ENCODE results near the gene BORCS8. TPM values are rescaled to one million over a fixed set of nuclear protein-coding genes. Genes with fewer than 3 reads are reported as not detected.

Gene BORCS8
- total RNA-seq, 2 experiments from 2014 or later = 31.9 to 34.6 TPM

DNA sequence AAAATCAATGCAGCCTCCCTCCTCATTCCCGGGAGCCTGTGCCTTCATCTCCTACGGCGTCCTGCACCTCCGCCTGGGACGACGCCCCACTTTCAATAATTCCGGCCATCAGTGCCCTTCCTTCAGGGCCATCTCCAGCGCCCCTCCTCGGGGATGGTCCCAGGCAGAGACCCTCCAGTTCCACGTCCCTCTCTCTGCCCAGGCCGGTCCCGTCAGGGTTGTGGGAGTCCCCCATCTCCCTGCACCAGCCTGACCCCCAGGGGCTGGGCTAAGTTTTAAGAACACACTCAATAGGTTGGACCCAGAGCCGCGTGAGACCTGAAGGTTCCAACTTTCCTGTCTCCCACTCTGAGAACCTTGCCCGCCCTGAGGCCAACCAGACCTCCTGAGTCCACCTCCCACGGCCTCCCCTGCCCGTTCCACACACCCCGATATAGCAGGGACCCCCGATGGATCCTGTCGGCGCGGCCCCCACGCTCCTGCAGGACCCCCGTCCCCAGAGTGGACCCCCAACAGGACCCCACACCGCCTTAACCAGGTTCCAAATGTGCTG is 54.3 kb downstream of the BORCS8 start:
- ChIA-PET POLR2A (no interaction called here), CTCF (interaction anchor here (0.5 kb wide), 1 partner anchor 273 kb away, joined by 5 read pairs; no protein-coding TSS in a partner anchor)

DNA sequence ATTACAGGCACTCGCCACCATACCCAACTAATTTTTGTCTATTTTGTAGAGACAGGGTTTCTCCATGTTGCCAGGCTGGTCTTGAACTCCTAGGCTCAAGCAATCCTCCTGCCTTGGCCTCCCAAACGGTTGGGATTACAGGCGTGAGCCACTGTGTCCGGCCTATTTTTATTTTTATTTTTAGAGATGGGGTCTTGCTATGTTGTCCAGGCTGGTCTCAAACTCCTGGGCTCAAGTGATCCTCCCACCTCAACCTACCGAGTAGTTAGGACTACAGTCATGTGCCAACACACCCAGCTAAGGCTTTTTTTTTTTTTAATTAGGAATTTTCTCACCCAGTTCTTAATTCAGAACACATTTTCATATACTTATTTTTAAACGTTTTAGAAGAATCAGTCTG is 56.2 kb downstream of the BORCS8 start:
- ChIA-PET POLR2A (interaction anchor here (0.6 kb wide), 1 partner anchor 70 kb away, joined by 3 read pairs; no protein-coding TSS in a partner anchor), CTCF (interaction anchor here (1.5 kb wide), 1 partner anchor 83 kb away, joined by 4 read pairs; no protein-coding TSS in a partner anchor)

DNA sequence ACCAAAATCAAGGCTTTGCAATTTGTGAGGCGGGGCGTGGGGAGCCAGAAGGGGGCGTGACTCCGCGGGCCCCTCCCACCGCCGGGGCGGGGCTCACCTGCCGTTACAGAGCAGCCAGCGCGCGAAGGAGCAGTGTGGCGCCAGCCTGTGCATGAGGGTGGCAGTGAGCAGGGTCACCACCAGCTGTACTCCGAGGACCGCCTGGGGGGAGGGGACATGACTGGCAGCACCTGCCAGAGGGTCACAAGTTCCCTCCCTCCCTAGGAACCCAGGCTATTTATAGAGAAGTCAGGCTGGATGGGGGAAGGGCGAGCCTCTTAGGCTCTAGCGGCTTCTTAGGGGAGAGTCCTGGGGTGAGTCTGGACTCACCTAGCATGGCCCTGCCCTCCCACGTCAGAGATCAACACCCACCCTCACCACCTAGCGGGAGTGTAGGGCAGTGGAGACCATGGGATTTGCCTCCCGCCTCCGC is 57.2 kb downstream of the BORCS8 start:
- POLR2A ChIA-PET = no interaction called here
- CTCF ChIA-PET = interaction anchor here (0.6 kb wide), 1 partner anchor 277 kb away, joined by 5 read pairs; no protein-coding TSS in a partner anchor

DNA sequence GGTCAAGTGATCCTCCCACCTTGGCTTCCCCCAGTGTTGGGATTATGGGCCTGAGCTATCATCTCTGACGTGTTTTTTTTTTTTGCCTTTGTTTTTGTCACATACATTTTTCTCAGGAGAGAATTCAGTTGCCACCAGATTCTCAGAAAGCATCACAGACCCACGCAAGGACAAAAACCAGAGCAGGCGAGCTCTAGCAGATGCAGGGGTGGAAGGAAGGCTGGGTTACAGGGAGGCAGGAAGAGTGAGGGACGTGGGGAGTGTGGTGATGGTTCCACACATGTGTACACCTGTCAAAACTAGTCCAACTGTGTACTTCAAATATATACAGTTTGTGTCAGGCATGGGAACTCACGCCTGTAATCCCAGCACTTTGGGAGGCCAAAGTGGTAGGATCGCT is 58.0 kb downstream of the BORCS8 start:
- POLR2A ChIA-PET = no interaction called here
- CTCF ChIA-PET = no interaction called here

DNA sequence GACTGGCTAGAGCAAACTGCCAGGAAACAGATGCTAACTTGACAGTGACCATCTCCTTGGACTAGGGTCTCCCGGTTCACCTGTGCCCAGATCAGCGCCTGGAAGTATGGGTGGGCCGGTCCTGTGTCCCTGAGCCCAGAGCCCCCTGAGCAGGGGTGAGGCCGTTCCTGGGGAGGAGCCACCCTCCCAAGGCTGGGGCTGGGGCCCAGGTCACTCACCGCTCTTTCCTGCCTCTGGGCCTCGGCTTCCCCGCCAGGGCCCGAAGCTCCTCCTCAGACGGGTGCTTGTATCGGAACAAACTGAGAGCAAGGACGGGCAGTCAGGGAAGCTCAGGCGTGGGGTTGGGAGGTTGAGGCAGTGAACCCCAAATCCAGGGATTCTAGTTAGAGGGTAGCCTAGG is 59.0 kb downstream of the BORCS8 start:
- CTCF ChIA-PET = interaction anchor here (0.5 kb wide), 1 partner anchor 336 kb away, joined by 3 read pairs; no protein-coding TSS in a partner anchor
- POLR2A ChIA-PET = no interaction called here

DNA sequence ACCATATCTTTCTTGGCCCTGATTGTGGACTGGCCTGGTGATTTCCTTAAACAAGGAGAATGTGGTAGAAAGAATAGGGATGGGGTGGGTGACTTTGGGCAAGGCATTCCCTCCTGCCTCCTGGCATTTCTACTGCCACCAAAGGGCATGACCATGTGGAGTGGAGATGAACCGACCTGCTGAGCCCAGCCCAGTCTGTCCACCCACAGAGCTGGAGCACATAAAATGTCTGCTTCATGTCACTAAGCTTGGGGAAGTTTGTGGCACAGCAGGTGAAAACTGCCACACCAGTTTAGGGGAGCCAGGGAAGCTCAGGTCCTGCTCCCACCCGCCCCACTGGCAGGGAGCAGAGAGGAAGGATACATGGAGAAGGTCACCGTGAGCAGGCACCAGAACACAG is 60.0 kb downstream of the BORCS8 start:
- POLR2A ChIA-PET = no interaction called here

More for the DNA sequence above, 60.0 kb downstream of the BORCS8 start:
- CTCF ChIA-PET = no interaction called here

Other genes with a start within 250 kb of the BORCS8 start
- 10 to 100 TPM; 76.6 to 80.7 TPM for gene SUGP2, start 158.6 kb downstream of the BORCS8 start, total RNA-seq
- 10 to 100 TPM; 57.7 to 61.8 TPM for gene ARMC6, start 158.5 kb downstream of the BORCS8 start, total RNA-seq
- gene SLC25A42, start 128.2 kb downstream of the BORCS8 start, total RNA-seq = 10 to 100 TPM; 12.2 to 12.7 TPM
- 10 to 100 TPM; 30.4 to 33.6 TPM for gene TMEM161A, start 53.7 kb downstream of the BORCS8 start, total RNA-seq
- 1 to 10 TPM in 1 of 2 experiments, under 1 TPM in 1; 0.80 to 2.7 TPM for gene MEF2B, start 21.9 kb downstream of the BORCS8 start, total RNA-seq
- 100 to 1,000 TPM; 102 to 106 TPM for gene RFXANK, start 106 bp upstream of the BORCS8 start, total RNA-seq
- gene NR2C2AP, start 11.3 kb upstream of the BORCS8 start, total RNA-seq = 10 to 100 TPM; 57.0 to 57.3 TPM
- not detected for gene NCAN, start 19.8 kb upstream of the BORCS8 start, total RNA-seq
- not detected for gene TM6SF2, start 81.1 kb upstream of the BORCS8 start, total RNA-seq
- 10 to 100 TPM; 54.6 to 61.0 TPM for gene SUGP1, start 128.4 kb upstream of the BORCS8 start, total RNA-seq
- 10 to 100 TPM; 43.1 to 47.4 TPM for gene MAU2, start 128.7 kb upstream of the BORCS8 start, total RNA-seq
- 100 to 1,000 TPM; 188 TPM for gene GATAD2A, start 213.5 kb upstream of the BORCS8 start, total RNA-seq